Breast epithelium (tissue), 4 donors: ENCODE results near the gene VPS45. TPM values are rescaled to one million over a fixed set of nuclear protein-coding genes. Genes with fewer than 3 reads are reported as not detected.

ENCODE experiments used
- DNase-seq, 2 donors: peaks; one replicate each; pipeline ENCODE4 v3.0.0-alpha.2; 2019; ENCODE audit warnings: low spot score in 2 of 2
- H3K27ac ChIP-seq, 2 donors: fragments of 200-600 bp; sonication (generic) in 1 of 2; one replicate each; pipeline ENCODE4 v1.5.1; 2016 to 2019; ENCODE audit warnings: mild to moderate bottlenecking in 1 of 2
- H3K27me3 ChIP-seq, 2 donors: fragments of 200-600 bp; sonication (generic) in 1 of 2; one replicate each; pipeline versions ENCODE4 v1.5.1 to v1.6.0; 2017 to 2019; ENCODE audit warnings: control low read depth in 1 of 2, mild to moderate bottlenecking in 1 of 2
- H3K36me3 ChIP-seq: fragments of 200-600 bp; one replicate; pipeline ENCODE4 v1.5.1; 2019
- H3K4me1 ChIP-seq, 2 donors: fragments of 200-600 bp; sonication (generic); one replicate each; pipeline ENCODE4 v1.5.1; 2016 to 2019; ENCODE audit warnings: control low read depth in 1 of 2
- H3K4me3 ChIP-seq, 3 donors: fragments of 200-600 bp; sonication (generic); 1 replicate in 2 of 3; 2 replicates in 1 of 3; pipeline ENCODE4 v1.5.1; 2016 to 2019; ENCODE audit warnings: mild to moderate bottlenecking in 3 of 3, moderate library complexity in 2 of 3
- H3K9me3 ChIP-seq, 2 donors: fragments of 200-600 bp; sonication (generic) in 1 of 2; one replicate each; pipeline ENCODE4 v1.5.1; 2016 to 2019; ENCODE audit warnings: control low read depth in 1 of 2
- POLR2A ChIP-seq: fragments of 450-650 bp; IDR thresholded peaks from one replicate; pipeline ENCODE4 v1.6.1; 2016; ENCODE audit warnings: antibody characterized with exemption, mild to moderate bottlenecking, moderate library complexity
- POLR2AphosphoS5 ChIP-seq, 3 donors: sonication (generic); formaldehyde crosslinking; IDR thresholded peaks; one replicate each; pipeline ENCODE4 v1.6.1; 2017; ENCODE audit warnings: antibody characterized with exemption in 3 of 3
- intact Hi-C: fragments of 100-400 bp; cut with DNase I; formaldehyde crosslinking; loops from one replicate; pipeline ENCODE4 v1.15.1; 2023; ENCODE audit warnings: low total_unique reads
- total RNA-seq, 3 donors: library from RNA; depleted of rRNA; stranded (reverse); fragments of >200 nt; gene quantifications; one replicate each; pipeline ENCODE4 v1.1.0, GENCODE V29; 2016
- TF ChIP-seq, protein P1 (sequence below), 3 donors: fragments of 450-650 bp; IDR thresholded peaks; one replicate each; pipeline ENCODE4 v1.5.1; 2016 to 2017; ENCODE audit warnings: antibody characterized with exemption in 3 of 3, mild to moderate bottlenecking in 3 of 3, moderate library complexity in 3 of 3

Gene VPS45
- total RNA-seq, 3 donors from 2014 or later, result 37.1 to 72.0 (median 45.6) TPM

DNA sequence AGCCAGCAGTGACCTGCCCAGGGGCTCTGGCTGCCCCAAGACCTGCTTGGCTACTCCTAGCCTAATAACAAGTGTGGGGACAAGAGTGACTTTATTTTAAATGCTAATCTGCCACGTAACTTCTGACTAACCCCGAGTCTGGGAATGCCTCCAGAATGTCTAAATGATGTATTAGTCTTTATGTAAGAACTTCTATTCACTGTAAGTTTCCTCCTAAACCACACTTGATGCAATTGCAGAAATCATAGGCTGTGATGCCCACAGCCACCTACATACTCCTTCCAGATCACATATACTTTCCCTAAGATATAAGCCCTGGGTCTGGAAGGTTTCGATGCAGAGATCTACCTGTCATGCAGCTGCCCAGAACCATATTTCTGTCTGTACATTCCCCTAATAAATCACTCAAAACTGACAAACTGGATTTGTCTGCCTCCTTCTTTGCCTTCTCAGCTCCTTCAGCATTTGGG lies 5.9 kb upstream of the VPS45 start:
- no peaks in the 10 kb centered on the region for H3K9me3 ChIP-seq
- H3K27me3 ChIP-seq, result no peaks in the 10 kb centered on the region
- H3K4me1 ChIP-seq, result peaks cover 0 to 5% of the 10 kb centered on the region in 2 donors
- TF ChIP-seq, protein P1, sequence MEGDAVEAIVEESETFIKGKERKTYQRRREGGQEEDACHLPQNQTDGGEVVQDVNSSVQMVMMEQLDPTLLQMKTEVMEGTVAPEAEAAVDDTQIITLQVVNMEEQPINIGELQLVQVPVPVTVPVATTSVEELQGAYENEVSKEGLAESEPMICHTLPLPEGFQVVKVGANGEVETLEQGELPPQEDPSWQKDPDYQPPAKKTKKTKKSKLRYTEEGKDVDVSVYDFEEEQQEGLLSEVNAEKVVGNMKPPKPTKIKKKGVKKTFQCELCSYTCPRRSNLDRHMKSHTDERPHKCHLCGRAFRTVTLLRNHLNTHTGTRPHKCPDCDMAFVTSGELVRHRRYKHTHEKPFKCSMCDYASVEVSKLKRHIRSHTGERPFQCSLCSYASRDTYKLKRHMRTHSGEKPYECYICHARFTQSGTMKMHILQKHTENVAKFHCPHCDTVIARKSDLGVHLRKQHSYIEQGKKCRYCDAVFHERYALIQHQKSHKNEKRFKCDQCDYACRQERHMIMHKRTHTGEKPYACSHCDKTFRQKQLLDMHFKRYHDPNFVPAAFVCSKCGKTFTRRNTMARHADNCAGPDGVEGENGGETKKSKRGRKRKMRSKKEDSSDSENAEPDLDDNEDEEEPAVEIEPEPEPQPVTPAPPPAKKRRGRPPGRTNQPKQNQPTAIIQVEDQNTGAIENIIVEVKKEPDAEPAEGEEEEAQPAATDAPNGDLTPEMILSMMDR (IDR thresholded peaks at IDR 0.05), result no peak
- TF ChIP-seq POLR2A (no peak), POLR2AphosphoS5 (IDR thresholded peaks at IDR 0.05) (no peak)
- no peaks in the 10 kb centered on the region for H3K36me3 ChIP-seq
- DNase-seq, result no peak
- H3K27ac ChIP-seq, result peak overlapping the region in 1 of 2 donors; percentile 60
- no peak overlapping the region for H3K4me3 ChIP-seq
- intact Hi-C loops, result no loop called here

DNA sequence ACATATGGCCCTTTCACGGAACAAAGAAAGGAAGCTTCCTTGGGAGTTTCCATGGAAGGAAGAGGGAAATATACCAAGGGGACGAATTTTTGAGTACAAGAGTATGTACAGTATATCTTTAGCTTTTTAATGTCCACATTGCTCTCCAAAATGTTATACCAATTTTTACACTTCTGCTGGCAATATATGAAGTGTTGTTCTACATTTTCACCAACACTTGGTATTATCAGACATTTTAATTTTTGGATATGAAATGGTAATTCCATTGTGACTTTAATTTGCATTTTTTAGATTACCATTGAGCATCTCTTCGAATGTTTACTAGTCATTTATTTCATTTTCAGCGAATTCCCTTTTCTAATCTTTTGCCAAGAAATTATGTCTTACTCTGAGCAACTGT lies 5.5 kb upstream of the VPS45 start:
- Histone ChIP-seq H3K27ac (peak overlapping the region in 1 of 2 donors; percentile 60), H3K36me3 (no peaks in the 10 kb centered on the region), H3K4me1 (peaks cover 0 to 5% of the 10 kb centered on the region in 2 donors), H3K9me3 (no peaks in the 10 kb centered on the region), H3K4me3 (no peak overlapping the region), H3K27me3 (no peaks in the 10 kb centered on the region)
- intact Hi-C loops, result no loop called here
- TF ChIP-seq, protein P1 (IDR thresholded peaks at IDR 0.05), result no peak
- TF ChIP-seq POLR2A (no peak), POLR2AphosphoS5 (IDR thresholded peaks at IDR 0.05) (no peak)
- DNase-seq, result no peak

GRCh38 chr1:150065184-150065871 lies 2.2 kb upstream of the VPS45 start:
- TF ChIP-seq, protein P1 (IDR thresholded peaks at IDR 0.05), result no peak
- TF ChIP-seq POLR2AphosphoS5 (IDR thresholded peaks at IDR 0.05) (no peak), POLR2A (no peak)
- Histone ChIP-seq H3K9me3 (no peaks in the 10 kb centered on the region), H3K27me3 (no peaks in the 10 kb centered on the region), H3K27ac (peak overlapping the region in 1 of 2 donors; percentile 27), H3K4me1 (peaks cover 0 to 10% of the 10 kb centered on the region in 2 donors), H3K4me3 (no peak overlapping the region), H3K36me3 (no peaks in the 10 kb centered on the region)
- intact Hi-C loops, result no loop called here
- DNase-seq, result no peak

DNA sequence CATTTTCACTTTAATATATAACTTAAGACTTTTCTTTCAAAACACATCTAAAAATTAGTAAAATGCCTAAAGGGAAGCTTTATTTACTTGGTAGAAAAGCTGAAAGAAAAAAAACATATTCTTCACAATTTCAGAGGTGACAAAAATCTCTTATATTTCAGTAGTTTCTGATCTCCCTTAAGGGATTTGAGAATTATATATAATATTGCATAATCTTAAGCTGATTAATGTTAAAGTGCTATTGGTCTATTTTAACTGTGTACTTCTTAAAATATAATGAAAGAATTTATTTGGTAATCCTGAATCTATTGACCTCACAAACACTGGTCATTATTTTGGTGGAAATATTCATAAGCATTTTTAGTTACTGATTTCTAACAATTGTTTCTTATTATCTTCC lies 1.2 kb upstream of the VPS45 start:
- no peak for DNase-seq
- no peaks in the 10 kb centered on the region for H3K9me3 ChIP-seq
- intact Hi-C loops, result no loop called here
- H3K4me3 ChIP-seq, result peak overlapping the region; percentile 51 to 89 (median 82)
- no peaks in the 10 kb centered on the region for H3K36me3 ChIP-seq
- TF ChIP-seq POLR2A (no peak), POLR2AphosphoS5 (IDR thresholded peaks at IDR 0.05) (no peak)
- TF ChIP-seq, protein P1 (IDR thresholded peaks at IDR 0.05), result no peak
- peaks cover 0 to 10% of the 10 kb centered on the region in 2 donors for H3K4me1 ChIP-seq
- H3K27me3 ChIP-seq, result no peaks in the 10 kb centered on the region
- H3K27ac ChIP-seq, result peak overlapping the region; percentile 94 to 96

DNA sequence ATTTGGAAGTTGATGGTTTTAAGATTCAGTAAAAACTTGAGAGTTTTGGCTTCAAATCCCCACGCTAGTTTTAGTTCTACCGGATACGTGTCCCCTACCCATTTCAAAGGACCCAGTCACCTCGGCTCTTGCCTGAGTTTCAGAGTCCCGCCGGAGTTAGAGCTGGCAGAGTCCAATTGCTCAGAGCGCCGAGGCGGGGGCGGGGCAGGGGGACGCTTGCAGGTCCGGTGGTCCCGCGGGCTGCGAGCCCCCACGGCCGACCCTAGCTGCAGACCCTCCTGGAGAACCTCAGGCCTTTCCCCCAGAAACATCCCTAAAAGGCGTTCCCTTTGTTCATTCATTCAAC lies 765 bp upstream of the VPS45 start:
- Histone ChIP-seq H3K9me3 (no peaks in the 10 kb centered on the region), H3K4me3 (peak overlapping the region; percentile 51 to 89 (median 82)), H3K36me3 (no peaks in the 10 kb centered on the region), H3K4me1 (peaks cover 0 to 10% of the 10 kb centered on the region in 2 donors), H3K27ac (peak overlapping the region; percentile 94 to 96), H3K27me3 (no peaks in the 10 kb centered on the region)
- TF ChIP-seq, protein P1 (IDR thresholded peaks at IDR 0.05), result no peak
- TF ChIP-seq POLR2A, result no peak
- no peak for TF ChIP-seq POLR2AphosphoS5 (IDR thresholded peaks at IDR 0.05)
- peak in 1 of 2 donors; percentile 33 for DNase-seq
- intact Hi-C loops, result no loop called here
